ENCODE measurements around the gene PKNOX2. TPM values are rescaled to one million over a fixed set of nuclear protein-coding genes. Genes with fewer than 3 reads are reported as not detected.

Gene PKNOX2
- total and polyA plus RNA-seq, 9 of the 15 experiments (the other 6 are each of a cell fraction or from before 2014, with no cell fraction given): not detected

GRCh38 chr11:125292100-125292499, 127.5 kb downstream of the PKNOX2 start (continued):
- TF ChIP-seq ZBTB7A (IDR thresholded peaks at IDR 0.05; ENCODE audit: borderline replicate concordance, control insufficient read depth, low read depth, low read length) (no peak), CHD7 (IDR thresholded peaks at IDR 0.05; ENCODE audit: low read depth, low read length) (no peak), CREBBP (IDR thresholded peaks at IDR 0.05; ENCODE audit: low read depth, low read length) (no peak), DPF2 (IDR thresholded peaks at IDR 0.05) (no peak), ELF2 (CRISPR knock-in tag; IDR thresholded peaks at IDR 0.05) (no peak)
